SK-N-SH (cell line): ENCODE results near the gene PCSK5. TPM values are rescaled to one million over a fixed set of nuclear protein-coding genes. Genes with fewer than 3 reads are reported as not detected.

Experiments
- CTCF ChIA-PET: fragments of 300-600, 350-600 bp; formaldehyde crosslinking; extraction: SDS; loops from one replicate; lab custom pipeline; 2021; lab: Yijun Ruan, JAX
- POLR2A ChIA-PET: fragments of 350-600 bp; sonication (Branson Sonifier 250); formaldehyde crosslinking; extraction: SDS; loops from one replicate; lab custom pipeline; 2020; ENCODE audit warnings: antibody characterized with exemption, inconsistent platforms; lab: Yijun Ruan, JAX
- DNase-seq: peaks from one replicate; pipeline ENCODE4 v3.0.0; 2012
- H2AFZ ChIP-seq: fragments of 200-600 bp; sonication (generic); 2 replicates; pipeline ENCODE4 v1.8.1; 2016; ENCODE audit warnings: antibody characterized with exemption, mild to moderate bottlenecking, low read depth
- H3F3A ChIP-seq: fragments of 200-600 bp; sonication (generic); replicated peaks from 2 replicates; pipeline ENCODE3; 2016; ENCODE audit warnings: antibody characterized with exemption, mild to moderate bottlenecking; ENCODE audit not compliant: insufficient read depth
- H3K27ac ChIP-seq, 2 experiments: fragments of 200-500 bp in 1 of 2; fragments of 200-600 bp in 1 of 2; sonication (Bioruptor generic) in 1 of 2; sonication (generic), shearing (Covaris generic) in 1 of 2; 2 replicates each; pipeline versions ENCODE4 v1.5.1 to v1.6.1; 2014 to 2016; ENCODE audit warnings: low read depth in 2 of 2, inconsistent platforms in 1 of 2, low read length in 1 of 2, mild to moderate bottlenecking in 1 of 2, mixed read lengths in 1 of 2
- H3K27me3 ChIP-seq: fragments of 200-600 bp; sonication (generic), shearing (Covaris generic); 2 replicates; pipeline ENCODE4 v1.6.1; 2016; ENCODE audit warnings: mixed run types; ENCODE audit not compliant: insufficient read depth
- H3K36me3 ChIP-seq, 2 experiments: fragments of 200-500 bp in 1 of 2; fragments of 200-600 bp in 1 of 2; sonication (Bioruptor generic) in 1 of 2; sonication (generic) in 1 of 2; replicated peaks in 1 of 2; 2 replicates each; pipeline versions ENCODE3 to v1.5.1; 2014 to 2016; ENCODE audit warnings: low read length in 1 of 2, mild to moderate bottlenecking in 1 of 2; ENCODE audit not compliant: insufficient read depth in 2 of 2, control insufficient read depth in 1 of 2
- H3K4me1 ChIP-seq, 2 experiments: fragments of 200-500 bp in 1 of 2; fragments of 200-600 bp in 1 of 2; sonication (Bioruptor generic) in 1 of 2; sonication (generic), shearing (Covaris generic) in 1 of 2; 2 replicates each; pipeline versions ENCODE4 v1.5.1 to v1.6.1; 2014 to 2016; ENCODE audit warnings: low read depth in 1 of 2, low read length in 1 of 2, mixed run types in 1 of 2; ENCODE audit not compliant: insufficient read depth in 2 of 2, control insufficient read depth in 1 of 2
- H3K4me2 ChIP-seq: fragments of 200-600 bp; sonication (generic), shearing (Covaris generic); 2 replicates; pipeline ENCODE4 v1.6.1; 2017; ENCODE audit warnings: mixed run types
- H3K4me3 ChIP-seq, 2 experiments: fragments of 200-500 bp in 1 of 2; fragments of 200-600 bp in 1 of 2; sonication (Bioruptor generic) in 1 of 2; sonication (generic), shearing (Covaris generic) in 1 of 2; 2 replicates each; pipeline versions ENCODE4 v1.5.1 to v1.8.1; 2014 to 2016; ENCODE audit warnings: low read depth in 2 of 2, inconsistent platforms in 1 of 2, low read length in 1 of 2, mild to moderate bottlenecking in 1 of 2, mixed read lengths in 1 of 2, moderate library complexity in 1 of 2
- H3K79me2 ChIP-seq: fragments of 200-600 bp; sonication (generic); 2 replicates; pipeline ENCODE4 v1.8.1; 2017; ENCODE audit warnings: mild to moderate bottlenecking; ENCODE audit not compliant: insufficient read depth
- H3K9ac ChIP-seq: fragments of 200-600 bp; sonication (generic); 2 replicates; pipeline ENCODE4 v1.6.1; 2017; ENCODE audit warnings: mixed run types
- H3K9me2 ChIP-seq: fragments of 200-600 bp; sonication (generic); 2 replicates; pipeline ENCODE4 v1.6.1; 2017; ENCODE audit warnings: mixed run types
- H3K9me3 ChIP-seq: fragments of 200-600 bp; sonication (generic); 2 replicates; pipeline ENCODE4 v1.6.1; 2017; ENCODE audit warnings: mixed run types, mild to moderate bottlenecking, moderate library complexity
- H4K20me1 ChIP-seq: fragments of 200-600 bp; sonication (generic); 2 replicates; pipeline ENCODE4 v1.6.1; 2017; ENCODE audit warnings: mild to moderate bottlenecking, mixed run types; ENCODE audit not compliant: insufficient read depth
- CHD2 ChIP-seq: fragments of 150-350 bp; IDR thresholded peaks from 2 replicates; pipeline ENCODE4 v1.6.1; 2018; ENCODE audit warnings: low read length; ENCODE audit not compliant: partially characterized antibody
- CTCF ChIP-seq: fragments of 200-600 bp; sonication (generic); IDR thresholded peaks from 2 replicates; pipeline ENCODE4 v1.6.1; 2017; ENCODE audit warnings: antibody characterized with exemption, mild to moderate bottlenecking, moderate library complexity
- ELF1 ChIP-seq: IDR thresholded peaks from 2 replicates; pipeline ENCODE4 v1.4.0; 2012
- FOXJ3 ChIP-seq: sonication (generic); formaldehyde crosslinking; IDR thresholded peaks from 2 replicates; pipeline ENCODE4 v1.5.1; 2020; ENCODE audit warnings: mild to moderate bottlenecking, missing genetic modification reagents
- GABPA ChIP-seq: IDR thresholded peaks from 2 replicates; pipeline ENCODE4 v1.4.0; 2012; ENCODE audit warnings: low read depth, mild to moderate bottlenecking
- GATA2 ChIP-seq: sonication (generic); formaldehyde crosslinking; IDR thresholded peaks from 2 replicates; pipeline ENCODE4 v1.5.0; 2020; ENCODE audit warnings: mild to moderate bottlenecking, missing genetic modification reagents
- JUND ChIP-seq: IDR thresholded peaks from 2 replicates; pipeline ENCODE4 v1.4.0; 2012
- MEF2A ChIP-seq: IDR thresholded peaks from 2 replicates; pipeline ENCODE4 v1.4.0; 2012; ENCODE audit warnings: low read depth, borderline replicate concordance
- POLR2AphosphoS5 ChIP-seq: IDR thresholded peaks from 2 replicates; pipeline ENCODE4 v1.6.1; 2012; ENCODE audit warnings: low read depth, low read length
- RCOR1 ChIP-seq: fragments of 150-350 bp; IDR thresholded peaks from 2 replicates; pipeline ENCODE4 v1.6.1; 2017; ENCODE audit warnings: antibody characterized with exemption, low read length
- TAF1 ChIP-seq: IDR thresholded peaks from 2 replicates; pipeline ENCODE4 v1.6.1; 2012; ENCODE audit warnings: low read depth, mild to moderate bottlenecking, low read length, moderate library complexity, borderline replicate concordance
- TCF12 ChIP-seq: IDR thresholded peaks from 2 replicates; pipeline ENCODE4 v1.4.0; 2012
- TEAD4 ChIP-seq: IDR thresholded peaks from 2 replicates; pipeline ENCODE4 v1.4.0; 2012; ENCODE audit warnings: mild to moderate bottlenecking, borderline replicate concordance; ENCODE audit not compliant: insufficient read depth
- USF1 ChIP-seq: IDR thresholded peaks from 2 replicates; pipeline ENCODE4 v1.4.0; 2012; ENCODE audit warnings: low read depth, borderline replicate concordance
- YY1 ChIP-seq: IDR thresholded peaks from 2 replicates; pipeline ENCODE4 v1.4.0; 2012; ENCODE audit warnings: low read depth, mild to moderate bottlenecking
- WGBS: methylation state at CpG from one replicate; pipeline ENCODE4 v1.1.6; 2017; ENCODE audit warnings: low lambda C conversion rate; 5-methylcytosine and 5-hydroxymethylcytosine counted together
- polyA plus RNA-seq, 3 experiments: library from polyadenylated mRNA; depleted of rRNA; stranded (reverse); fragments of >200 nt; gene quantifications; 2 replicates each; pipeline ENCODE4 v1.2.3, GENCODE V29; 2012
- TF ChIP-seq, protein P1 (sequence below): IDR thresholded peaks from 2 replicates; pipeline ENCODE4 v1.4.0; 2012; ENCODE audit warnings: low read depth
- TF ChIP-seq, protein P2 (sequence below): fragments of 150-350 bp; IDR thresholded peaks from 2 replicates; pipeline ENCODE4 v1.6.1; 2017; ENCODE audit warnings: antibody characterized with exemption, low read length, low read depth, borderline replicate concordance
- TF ChIP-seq, protein P3 (sequence below): IDR thresholded peaks from 2 replicates; pipeline ENCODE4 v1.6.1; 2012; ENCODE audit warnings: mild to moderate bottlenecking, low read depth, low read length, moderate library complexity

PCSK5 gene
- polyA plus RNA-seq, 1 of the 3 experiments (the other 2 are of a cell fraction), result 0.08 TPM

- Histone ChIP-seq H3K27me3 (no peaks in the 10 kb centered on the region), H3K9me2 (no peaks in the 10 kb centered on the region), H3K36me3 (no peaks in the 10 kb centered on the region), H3F3A (no peaks in the 10 kb centered on the region), H3K4me2 (no peak overlapping the region), H3K4me1 (no peaks in the 10 kb centered on the region), H3K9ac (no peak overlapping the region), H3K79me2 (no peaks in the 10 kb centered on the region), H2AFZ (0 out of 2 replicates have a peak overlapping the region, but pooled peaks have one; percentile 41), H3K27ac (no peak overlapping the region), H3K9me3 (no peaks in the 10 kb centered on the region), H4K20me1 (no peaks in the 10 kb centered on the region), H3K4me3 (no peak overlapping the region)
- ChIA-PET POLR2A (no interaction called here), CTCF (no interaction called here)
- WGBS, result 15% methylated on average over 9 of the region's 9 CpGs
- DNase-seq, result no peak
- TF ChIP-seq, protein P1, sequence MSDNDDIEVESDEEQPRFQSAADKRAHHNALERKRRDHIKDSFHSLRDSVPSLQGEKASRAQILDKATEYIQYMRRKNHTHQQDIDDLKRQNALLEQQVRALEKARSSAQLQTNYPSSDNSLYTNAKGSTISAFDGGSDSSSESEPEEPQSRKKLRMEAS, result no peak
- TF ChIP-seq ELF1 (no peak), CHD2 (no peak), YY1 (no peak), GABPA (no peak), USF1 (no peak), FOXJ3 (CRISPR knock-in tag) (no peak), MEF2A (no peak), RCOR1 (no peak), TEAD4 (no peak), GATA2 (CRISPR knock-in tag) (no peak), TAF1 (no peak), TCF12 (no peak), CTCF (no peak), JUND (no peak), POLR2AphosphoS5 (no peak)
- TF ChIP-seq, protein P2, sequence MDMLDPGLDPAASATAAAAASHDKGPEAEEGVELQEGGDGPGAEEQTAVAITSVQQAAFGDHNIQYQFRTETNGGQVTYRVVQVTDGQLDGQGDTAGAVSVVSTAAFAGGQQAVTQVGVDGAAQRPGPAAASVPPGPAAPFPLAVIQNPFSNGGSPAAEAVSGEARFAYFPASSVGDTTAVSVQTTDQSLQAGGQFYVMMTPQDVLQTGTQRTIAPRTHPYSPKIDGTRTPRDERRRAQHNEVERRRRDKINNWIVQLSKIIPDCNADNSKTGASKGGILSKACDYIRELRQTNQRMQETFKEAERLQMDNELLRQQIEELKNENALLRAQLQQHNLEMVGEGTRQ, result no peak
- TF ChIP-seq, protein P3, sequence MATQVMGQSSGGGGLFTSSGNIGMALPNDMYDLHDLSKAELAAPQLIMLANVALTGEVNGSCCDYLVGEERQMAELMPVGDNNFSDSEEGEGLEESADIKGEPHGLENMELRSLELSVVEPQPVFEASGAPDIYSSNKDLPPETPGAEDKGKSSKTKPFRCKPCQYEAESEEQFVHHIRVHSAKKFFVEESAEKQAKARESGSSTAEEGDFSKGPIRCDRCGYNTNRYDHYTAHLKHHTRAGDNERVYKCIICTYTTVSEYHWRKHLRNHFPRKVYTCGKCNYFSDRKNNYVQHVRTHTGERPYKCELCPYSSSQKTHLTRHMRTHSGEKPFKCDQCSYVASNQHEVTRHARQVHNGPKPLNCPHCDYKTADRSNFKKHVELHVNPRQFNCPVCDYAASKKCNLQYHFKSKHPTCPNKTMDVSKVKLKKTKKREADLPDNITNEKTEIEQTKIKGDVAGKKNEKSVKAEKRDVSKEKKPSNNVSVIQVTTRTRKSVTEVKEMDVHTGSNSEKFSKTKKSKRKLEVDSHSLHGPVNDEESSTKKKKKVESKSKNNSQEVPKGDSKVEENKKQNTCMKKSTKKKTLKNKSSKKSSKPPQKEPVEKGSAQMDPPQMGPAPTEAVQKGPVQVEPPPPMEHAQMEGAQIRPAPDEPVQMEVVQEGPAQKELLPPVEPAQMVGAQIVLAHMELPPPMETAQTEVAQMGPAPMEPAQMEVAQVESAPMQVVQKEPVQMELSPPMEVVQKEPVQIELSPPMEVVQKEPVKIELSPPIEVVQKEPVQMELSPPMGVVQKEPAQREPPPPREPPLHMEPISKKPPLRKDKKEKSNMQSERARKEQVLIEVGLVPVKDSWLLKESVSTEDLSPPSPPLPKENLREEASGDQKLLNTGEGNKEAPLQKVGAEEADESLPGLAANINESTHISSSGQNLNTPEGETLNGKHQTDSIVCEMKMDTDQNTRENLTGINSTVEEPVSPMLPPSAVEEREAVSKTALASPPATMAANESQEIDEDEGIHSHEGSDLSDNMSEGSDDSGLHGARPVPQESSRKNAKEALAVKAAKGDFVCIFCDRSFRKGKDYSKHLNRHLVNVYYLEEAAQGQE, result no peak
Measured at GRCh38 chr9:75850459-75851200, 39.8 kb upstream of the PCSK5 start.
